Measurements from ENCODE around the gene S1PR3.

The S1PR3 gene

DNA sequence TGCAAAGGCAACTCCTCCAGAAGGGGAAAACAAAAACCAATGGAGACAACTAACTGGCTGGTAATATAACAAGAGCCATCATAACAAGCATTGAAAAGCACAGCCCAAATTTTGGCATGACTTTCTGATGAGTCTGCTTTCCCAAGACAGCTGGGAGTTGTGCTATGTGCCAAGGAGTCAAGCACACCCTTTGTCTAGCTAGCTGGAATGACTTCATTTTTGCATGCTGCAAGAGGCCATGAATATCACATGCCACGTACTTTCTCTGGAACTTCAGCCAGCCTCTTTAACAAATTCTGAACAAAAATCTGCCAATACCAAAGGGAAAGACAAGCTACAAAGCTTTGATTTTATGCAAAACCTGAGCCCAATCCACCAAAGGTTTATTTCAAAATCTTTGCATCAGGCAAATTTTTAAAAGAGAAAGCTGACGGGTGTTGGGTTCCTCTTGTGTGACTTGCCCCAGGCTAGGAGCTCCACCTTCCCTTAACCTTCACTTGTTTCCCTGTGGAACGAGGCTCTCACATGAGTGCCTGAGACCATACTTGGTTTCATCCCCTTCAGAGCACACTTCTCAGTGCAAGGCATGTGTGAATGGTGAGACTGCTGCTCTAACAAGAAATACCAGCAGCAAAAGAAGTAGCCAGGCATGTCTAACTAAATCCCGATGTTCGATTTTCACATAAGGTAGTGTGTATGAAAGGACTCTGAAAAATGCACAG is 47.3 kb downstream of the S1PR3 start:
- DNase-seq (ENCODE audit: low read depth in 3 of 3): no peak

DNA sequence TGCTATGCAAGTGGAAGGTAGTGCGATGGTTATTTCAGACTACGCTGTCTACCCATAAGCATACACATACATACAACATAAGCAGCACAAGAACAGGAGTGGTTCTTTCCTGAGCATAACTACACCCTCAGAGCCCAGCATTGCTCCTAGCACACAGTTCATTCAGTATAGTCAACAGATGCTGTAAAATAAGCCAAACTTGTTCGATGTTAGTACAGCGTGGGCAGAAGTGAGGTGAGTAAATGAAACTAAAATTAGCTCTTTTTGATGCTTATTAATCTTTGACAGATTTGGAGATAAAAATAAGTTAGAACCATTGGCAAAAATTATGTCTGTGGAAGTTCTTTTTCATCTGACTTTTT is 47.8 kb downstream of the S1PR3 start:
- no peak for DNase-seq (ENCODE audit: low read depth in 3 of 3)

DNA sequence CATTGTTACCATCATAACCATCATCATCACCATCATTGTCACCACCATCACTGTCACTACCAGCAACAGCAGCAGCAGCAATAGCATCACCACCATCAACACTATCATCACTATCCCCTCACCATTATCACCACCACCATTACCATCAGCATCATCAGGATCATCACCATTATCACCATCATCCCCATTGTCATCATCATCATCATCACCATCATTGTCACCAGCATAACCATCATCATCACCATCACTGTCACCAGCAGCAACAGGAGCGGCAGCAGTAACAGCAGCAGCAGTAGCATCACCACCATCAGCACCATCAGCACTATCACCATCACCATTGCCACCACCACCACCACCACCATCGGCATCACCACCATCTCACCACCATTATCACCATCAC is 48.4 kb downstream of the S1PR3 start:
- DNase-seq (ENCODE audit: low read depth in 3 of 3): no peak

DNA sequence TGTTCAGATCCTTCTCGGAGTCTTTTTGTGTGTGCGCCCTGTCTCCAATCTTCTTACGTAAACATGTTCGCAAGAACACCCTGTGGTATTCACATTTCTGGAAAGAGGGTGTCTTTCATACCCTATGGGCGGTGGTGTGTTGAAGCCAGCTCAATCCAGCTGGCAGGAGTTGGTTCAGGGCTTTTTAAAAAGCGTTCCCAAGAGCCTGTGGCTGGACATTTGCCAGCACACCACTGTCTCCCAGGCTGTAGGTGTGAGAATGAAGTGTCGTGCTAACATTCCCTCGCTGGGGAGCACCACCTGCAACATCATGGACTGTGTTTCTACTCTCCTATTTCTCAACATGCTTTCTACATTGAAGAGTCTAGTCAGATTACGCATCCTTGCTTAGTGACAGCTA is 51.7 kb downstream of the S1PR3 start:
- no peak for DNase-seq (ENCODE audit: low read depth in 3 of 3)

DNA sequence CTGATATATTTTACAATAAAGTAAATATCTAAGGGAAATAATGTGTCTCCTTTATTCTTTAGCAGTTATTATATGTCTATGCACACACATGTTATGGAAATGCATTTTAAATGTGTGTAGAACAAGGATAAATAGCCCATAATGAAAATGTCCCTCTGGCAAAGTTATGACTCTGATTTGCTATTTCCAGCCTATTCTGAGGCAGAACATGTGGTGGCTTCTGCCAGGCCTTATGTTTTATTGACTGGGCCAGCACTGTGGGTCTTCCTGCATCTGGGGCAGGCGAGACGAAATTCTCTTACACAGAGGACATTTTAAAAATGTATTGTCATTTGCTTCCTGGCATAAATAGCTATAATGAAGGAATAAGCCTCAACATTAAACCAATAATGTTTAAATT is 52.8 kb downstream of the S1PR3 start:
- DNase-seq (ENCODE audit: low read depth in 3 of 3): no peak

DNA sequence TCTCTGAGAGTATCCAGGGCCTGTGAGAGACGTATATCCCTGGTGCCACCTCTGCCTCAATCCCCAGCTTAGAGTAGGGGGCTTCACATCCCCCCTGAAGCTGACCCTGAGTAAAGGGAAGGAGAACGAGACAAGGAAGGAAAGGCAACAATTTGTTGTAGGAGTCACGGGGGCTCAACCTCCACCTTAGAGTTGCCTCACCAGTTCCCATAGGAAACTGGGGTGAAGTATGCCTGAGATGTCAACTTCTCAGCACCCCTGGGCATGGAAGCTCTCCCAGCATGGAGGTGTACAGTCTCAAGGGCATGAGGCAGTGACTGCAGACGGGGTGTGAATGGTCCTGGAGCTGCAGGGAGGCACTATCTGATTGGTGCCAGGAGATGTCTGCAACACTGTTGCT is 53.6 kb downstream of the S1PR3 start:
- no peak for DNase-seq (ENCODE audit: low read depth in 3 of 3)

DNA sequence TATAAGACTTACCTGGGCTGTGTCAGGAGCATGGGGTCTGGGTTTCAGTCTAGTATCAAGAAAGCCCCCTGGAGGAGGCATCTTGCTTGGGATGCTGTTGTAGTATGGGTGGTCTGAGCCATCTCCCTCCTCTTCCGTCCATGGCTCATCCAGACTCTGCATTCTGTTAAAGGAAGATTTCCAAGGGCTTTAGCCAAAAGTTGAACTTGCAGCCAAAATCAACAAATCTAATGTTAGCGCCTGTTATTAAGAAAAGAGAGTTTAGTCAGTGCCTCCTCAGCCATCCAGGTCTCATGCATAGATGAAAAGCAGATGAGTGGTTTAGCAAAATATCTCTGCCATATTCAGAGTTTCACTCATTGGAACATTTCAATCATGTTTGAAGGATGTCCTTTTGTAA is 55.6 kb downstream of the S1PR3 start:
- DNase-seq (ENCODE audit: low read depth in 3 of 3): no peak

DNA sequence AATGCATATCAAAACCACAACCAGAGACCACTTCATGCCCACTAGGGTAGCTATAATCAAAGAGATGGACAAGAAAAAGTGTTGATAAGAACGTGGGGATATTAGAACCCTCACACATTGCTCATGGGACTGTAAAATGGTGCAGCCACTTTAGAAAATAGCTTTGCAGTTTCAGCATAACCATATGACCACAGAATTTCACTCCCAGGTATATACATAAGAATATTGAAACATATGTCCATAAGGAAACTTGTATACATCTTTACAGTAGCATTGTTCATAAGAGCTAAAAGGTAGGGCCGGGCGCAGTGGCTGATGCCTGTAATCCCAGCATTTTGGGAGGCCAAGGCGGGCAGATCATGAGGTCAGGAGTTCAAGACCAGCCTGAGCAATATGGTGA is 56.4 kb downstream of the S1PR3 start:
- DNase-seq (ENCODE audit: low read depth in 3 of 3): no peak

DNA sequence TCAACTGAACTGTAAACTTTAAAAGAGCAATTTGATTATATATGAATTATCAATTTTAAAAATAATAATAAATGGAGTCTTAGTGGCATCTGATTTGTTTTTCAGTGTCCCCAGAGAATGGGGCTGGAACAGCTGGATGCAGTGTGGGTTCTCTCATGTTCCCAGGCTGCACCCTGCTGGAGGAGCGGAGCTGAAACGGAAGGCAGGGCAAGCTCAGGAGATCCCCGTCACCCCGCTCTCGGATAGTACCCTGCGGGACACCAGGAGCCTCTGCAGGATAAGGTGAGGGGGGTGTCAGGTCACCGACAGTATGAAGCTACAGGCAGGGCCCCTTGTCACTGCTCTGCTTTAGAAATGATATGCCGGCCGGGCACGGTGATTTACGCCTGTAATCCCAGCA is 57.3 kb downstream of the S1PR3 start:
- DNase-seq (ENCODE audit: low read depth in 3 of 3): no peak

DNA sequence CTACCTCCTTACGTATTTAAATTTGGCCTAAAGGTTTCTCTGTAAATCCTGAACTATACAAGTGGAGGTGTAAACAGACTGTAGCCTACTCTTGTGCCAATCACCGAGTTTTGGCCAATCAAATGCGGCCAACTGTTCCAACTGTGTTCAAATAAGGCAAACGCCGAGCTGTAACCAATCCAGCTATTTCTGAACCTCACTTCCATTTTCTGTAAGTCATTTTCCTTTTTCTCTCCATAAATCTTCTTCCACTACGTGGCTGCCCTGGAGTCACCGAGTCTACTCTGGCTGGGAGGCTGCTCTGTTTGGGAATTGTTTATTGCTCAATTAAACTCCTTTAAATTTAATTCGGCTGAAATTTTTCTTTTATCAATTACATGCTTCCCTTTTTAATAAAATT is 58.4 kb downstream of the S1PR3 start:
- no peak for DNase-seq (ENCODE audit: low read depth in 3 of 3)

DNA sequence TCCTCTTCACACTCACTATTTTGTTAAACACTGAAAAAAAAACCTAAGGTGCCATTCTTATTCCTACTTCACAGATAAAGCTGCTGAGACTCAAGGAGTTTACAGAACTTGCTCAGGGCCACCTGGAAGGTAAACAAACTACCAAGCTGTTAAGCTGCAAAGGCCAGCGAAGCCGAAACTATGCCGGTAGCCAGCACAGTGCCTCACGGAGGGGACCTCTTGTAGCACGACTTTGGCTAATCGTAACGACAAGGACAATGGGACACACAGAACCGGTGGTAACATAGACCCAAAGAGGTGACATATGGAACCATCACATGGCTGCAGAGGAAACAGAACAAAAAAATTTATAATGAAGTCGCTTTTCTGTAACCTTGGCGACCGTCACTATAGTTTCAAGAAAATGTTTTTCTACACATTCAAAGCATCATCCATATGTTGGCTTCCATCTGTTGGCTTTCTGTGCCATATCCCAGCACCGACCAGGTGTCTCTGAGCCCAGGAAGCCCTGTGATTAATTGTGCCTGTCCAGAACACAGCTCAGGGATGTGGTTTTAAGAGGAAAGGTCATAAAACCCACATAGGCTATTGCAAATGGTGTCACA is 60.3 kb downstream of the S1PR3 start:
- no peak for DNase-seq (ENCODE audit: low read depth in 3 of 3)

DNA sequence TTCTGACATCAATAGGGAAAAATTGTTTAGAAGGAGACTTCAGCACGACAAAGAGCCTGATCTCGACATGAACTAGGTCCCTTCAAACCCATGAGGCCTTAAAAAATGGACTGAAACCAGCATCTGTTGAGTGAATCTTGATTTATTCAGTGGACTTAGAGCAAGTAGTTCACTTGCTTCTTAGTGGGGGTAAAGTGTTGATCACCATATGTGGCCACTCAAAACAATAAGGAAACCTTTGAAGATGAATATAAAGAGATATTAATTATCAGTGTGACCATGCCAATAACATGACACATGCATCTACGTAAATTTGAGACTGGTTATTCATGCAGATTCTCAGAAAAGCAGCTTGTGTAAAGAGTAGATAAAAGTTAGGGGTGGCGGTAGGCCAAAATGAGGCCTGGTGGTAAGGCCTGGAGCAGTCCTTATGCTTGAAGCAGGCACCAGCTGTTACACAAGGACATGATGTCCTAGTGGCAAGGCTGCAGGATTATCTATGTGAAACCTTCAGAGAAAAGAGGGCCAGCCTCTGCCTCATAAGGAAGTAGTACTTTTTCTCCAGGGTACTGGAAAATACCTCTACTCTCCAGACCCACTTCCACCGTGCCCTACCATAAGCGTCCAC is 61.3 kb downstream of the S1PR3 start:
- DNase-seq (ENCODE audit: low read depth in 3 of 3): no peak

DNA sequence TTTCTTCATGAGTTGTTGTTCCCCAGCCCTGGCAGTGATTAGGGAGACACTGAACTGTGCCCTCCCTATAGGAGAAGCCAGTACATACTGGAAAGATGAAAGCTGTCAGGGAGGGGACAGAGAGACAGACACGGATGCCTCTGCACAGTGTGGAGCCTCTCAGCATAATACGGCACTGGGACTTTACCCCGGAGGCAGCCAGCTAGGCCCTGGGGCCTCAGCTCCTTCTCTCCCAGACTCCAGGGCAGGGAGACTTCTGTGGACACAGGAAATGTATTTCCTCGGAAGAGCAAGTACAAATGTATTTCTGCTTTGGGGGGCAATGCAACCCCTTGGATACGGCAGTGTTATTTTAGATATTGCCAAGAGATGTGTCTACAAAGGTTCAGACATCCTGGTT is 62.0 kb downstream of the S1PR3 start:
- no peak for DNase-seq (ENCODE audit: low read depth in 3 of 3)
